Measurements from ENCODE around the gene SPATA1.
A peak's percentile ranks its signal among the peaks of the same experiment; 100 is the strongest.

The SPATA1 gene

DNA sequence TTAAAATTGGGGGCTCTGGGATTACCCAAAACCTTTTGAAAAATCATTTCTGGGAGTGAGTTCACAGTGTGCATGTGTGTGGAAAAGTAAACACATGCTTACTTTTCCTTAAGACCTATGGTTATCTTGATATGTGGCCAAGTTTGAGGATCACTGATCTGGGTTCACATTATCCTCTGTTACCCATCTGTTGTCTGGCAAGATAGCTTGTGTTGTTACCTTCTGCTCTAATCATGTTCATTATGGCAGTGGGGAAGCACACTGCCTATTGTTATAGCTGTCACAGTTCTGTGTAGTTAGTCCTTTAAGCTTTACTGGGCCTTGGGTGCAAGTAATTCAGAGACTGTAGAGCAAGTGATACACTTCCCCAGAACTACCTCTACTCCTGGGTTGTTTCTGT lies 63.0 kb downstream of the SPATA1 start:
- Histone ChIP-seq H4K20me1 (no peaks in the 10 kb centered on the region), H3K9ac (no peak overlapping the region), H3K4me1 (peaks cover 13% of the 10 kb centered on the region), H3K36me3 (peaks cover 29% of the 10 kb centered on the region), H3K4me2 (no peak overlapping the region), H3K27me3 (no peaks in the 10 kb centered on the region), H3K9me3 (no peaks in the 10 kb centered on the region), H3K27ac (no peak overlapping the region), H3K4me3 (no peak overlapping the region)
- TF ChIP-seq Cebpa-rat (IDR thresholded peaks at IDR 0.05) = no peak

GRCh38 chr1:84570436-84571149 lies 64.4 kb downstream of the SPATA1 start:
- Histone ChIP-seq H3K4me3 (no peak overlapping the region), H3K9me3 (no peaks in the 10 kb centered on the region), H3K27ac (no peak overlapping the region), H4K20me1 (no peaks in the 10 kb centered on the region), H3K4me1 (peaks cover 19% of the 10 kb centered on the region), H3K36me3 (peaks cover 20% of the 10 kb centered on the region), H3K27me3 (no peaks in the 10 kb centered on the region), H3K4me2 (no peak overlapping the region), H3K9ac (no peak overlapping the region)
- TF ChIP-seq Cebpa-rat (IDR thresholded peaks at IDR 0.05) = 0 out of 2 replicates have a peak, but pooled peaks have one; percentile 38

GRCh38 chr1:84571150-84571535 lies 65.0 kb downstream of the SPATA1 start:
- H3K9ac ChIP-seq = no peak overlapping the region
- H3K27me3 ChIP-seq = no peaks in the 10 kb centered on the region
- H4K20me1 ChIP-seq = no peaks in the 10 kb centered on the region
- H3K27ac ChIP-seq = no peak overlapping the region
- TF ChIP-seq Cebpa-rat (IDR thresholded peaks at IDR 0.05) = no peak
- peaks cover 19% of the 10 kb centered on the region for H3K4me1 ChIP-seq
- H3K36me3 ChIP-seq = peaks cover 20% of the 10 kb centered on the region
- no peaks in the 10 kb centered on the region for H3K9me3 ChIP-seq
- no peak overlapping the region for H3K4me3 ChIP-seq
- H3K4me2 ChIP-seq = no peak overlapping the region

DNA sequence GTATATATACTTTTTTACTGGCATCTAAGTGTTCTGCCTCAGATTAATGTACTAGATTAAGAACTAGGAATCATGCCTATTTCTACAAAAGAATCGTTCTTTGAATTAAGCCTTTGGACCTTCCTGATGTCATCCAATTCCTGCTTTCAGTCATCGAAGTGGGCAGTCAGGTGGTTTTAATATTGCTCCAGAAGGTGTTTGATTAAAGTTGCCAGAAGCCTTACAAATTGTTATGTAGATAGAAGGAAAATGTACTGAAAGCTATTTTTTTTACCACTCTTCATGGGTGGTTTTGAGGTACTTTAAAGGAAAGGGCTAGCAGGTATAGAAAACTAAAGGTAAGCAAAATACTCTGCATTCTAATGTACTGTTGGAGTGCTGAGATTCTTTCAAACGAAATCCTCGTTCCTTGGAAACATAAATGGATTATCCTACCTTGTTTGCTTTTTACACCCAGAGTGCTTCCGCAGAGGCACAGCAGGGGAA lies 67.3 kb downstream of the SPATA1 start:
- no peak for TF ChIP-seq Cebpa-rat (IDR thresholded peaks at IDR 0.05)

DNA sequence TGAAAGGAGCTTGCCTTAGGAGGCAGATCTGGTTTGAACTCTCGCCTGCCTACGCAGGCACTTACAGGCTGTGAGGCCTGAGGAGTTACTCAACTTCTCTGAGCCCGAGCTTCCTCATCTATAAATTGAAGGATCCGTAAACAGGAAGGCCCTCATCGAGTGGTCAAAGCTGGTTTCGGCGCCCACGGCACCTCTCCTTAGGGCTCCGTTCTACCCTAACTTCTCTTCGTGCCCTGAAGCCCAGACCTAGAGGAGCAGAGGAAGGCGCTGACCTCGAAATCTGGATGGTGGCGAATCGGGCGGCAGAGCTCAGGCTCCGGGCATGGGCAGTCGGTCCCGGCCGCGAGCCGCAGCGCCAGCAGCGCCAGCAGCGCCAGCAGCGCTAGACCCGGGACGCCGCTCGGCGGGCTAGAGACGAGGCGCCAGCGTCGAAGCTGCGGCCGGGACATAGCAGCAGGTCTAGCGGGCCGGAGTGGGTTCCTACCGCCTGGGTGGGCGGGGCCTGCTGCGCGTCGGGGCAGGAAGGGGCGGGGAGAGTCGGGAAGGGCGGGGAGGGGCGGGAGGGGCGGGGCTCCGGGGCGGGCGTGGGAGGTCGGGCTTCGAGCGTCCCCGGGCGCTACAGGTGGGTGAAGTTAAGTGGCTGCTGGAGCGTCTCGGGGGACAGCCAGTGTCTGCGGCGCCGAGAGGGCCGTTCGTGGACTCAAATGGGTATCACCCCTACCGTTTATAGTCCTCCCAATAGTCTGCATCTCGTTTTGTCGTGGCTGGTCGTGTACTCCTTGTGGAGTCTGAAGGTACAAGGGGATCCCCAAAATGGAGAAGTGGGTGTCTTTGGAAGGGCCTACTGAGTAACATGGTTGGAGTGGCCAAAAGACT lies 68.0 kb downstream of the SPATA1 start, which contains the start of gene CTBS:
Gene CTBS, minus strand, starts transcription at position 474 of the 876 bp plus-strand sequence. Its CDS starts 25 bp downstream, at position 449.
- Histone ChIP-seq H3K36me3 (peaks cover 12% of the 10 kb centered on the region), H3K4me2 (peak within 1 kb of the TSS; percentile 92), H3K27ac (peak within 1 kb of the TSS; percentile 95), H3K27me3 (no peaks in the 10 kb centered on the region), H3K4me1 (peaks cover 19% of the 10 kb centered on the region), H3K4me3 (peak within 1 kb of the TSS; percentile 80), H3K9me3 (no peaks in the 10 kb centered on the region), H3K9ac (peak within 1 kb of the TSS; percentile 95), H4K20me1 (no peaks in the 10 kb centered on the region)
- no peak for TF ChIP-seq Cebpa-rat (IDR thresholded peaks at IDR 0.05)

More for the DNA sequence above, 67.3 kb downstream of the SPATA1 start:
- Histone ChIP-seq H3K4me3 (peak overlapping the region; percentile 80), H3K4me1 (peaks cover 19% of the 10 kb centered on the region), H3K27me3 (no peaks in the 10 kb centered on the region), H3K36me3 (peaks cover 18% of the 10 kb centered on the region), H3K4me2 (peak overlapping the region; percentile 92), H3K27ac (peak overlapping the region; percentile 95), H3K9ac (peak overlapping the region; percentile 95), H4K20me1 (no peaks in the 10 kb centered on the region), H3K9me3 (no peaks in the 10 kb centered on the region)

GRCh38 chr1:84574936-84575335 lies 68.8 kb downstream of the SPATA1 start:
- H3K4me1 ChIP-seq = peaks cover 19% of the 10 kb centered on the region

DNA sequence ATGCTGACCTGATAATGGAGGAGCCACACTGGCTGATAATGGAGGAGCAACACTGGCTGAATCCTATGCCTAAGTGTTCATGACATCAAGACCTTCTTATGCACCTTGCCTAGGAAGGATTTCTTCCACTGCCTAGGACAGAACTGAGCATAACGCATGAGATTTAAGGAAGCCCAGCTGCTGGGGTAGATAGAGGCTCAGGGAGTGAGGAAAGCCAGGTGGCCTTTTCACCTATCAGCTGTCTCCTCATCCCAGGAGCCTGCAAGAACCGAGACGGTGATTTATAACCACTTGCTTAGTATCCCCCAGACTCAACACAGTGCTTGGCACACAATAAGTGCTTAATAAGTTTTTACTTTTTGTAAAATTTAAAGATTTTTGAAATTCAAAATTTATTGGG lies 75.5 kb downstream of the SPATA1 start:
- H3K27ac ChIP-seq = no peak overlapping the region

More at GRCh38 chr1:84574936-84575335, 68.8 kb downstream of the SPATA1 start:
- Histone ChIP-seq H3K4me3 (peak overlapping the region; percentile 80), H3K27me3 (no peaks in the 10 kb centered on the region), H3K9ac (no peak overlapping the region), H4K20me1 (no peaks in the 10 kb centered on the region), H3K36me3 (peaks cover 9% of the 10 kb centered on the region; the same call in 1 of the 2 replicates), H3K27ac (no peak overlapping the region), H3K9me3 (no peaks in the 10 kb centered on the region), H3K4me2 (peak overlapping the region; percentile 77)
- no peak for TF ChIP-seq Cebpa-rat (IDR thresholded peaks at IDR 0.05)

GRCh38 chr1:84582802-84583587 lies 76.8 kb downstream of the SPATA1 start:
- Histone ChIP-seq H3K4me1 (peaks cover 7% of the 10 kb centered on the region; the same call in 1 of the 2 replicates), H3K9ac (no peak overlapping the region), H3K36me3 (no peaks in the 10 kb centered on the region), H4K20me1 (no peaks in the 10 kb centered on the region), H3K27me3 (no peaks in the 10 kb centered on the region), H3K9me3 (peaks cover 14% of the 10 kb centered on the region), H3K4me2 (no peak overlapping the region), H3K4me3 (no peak overlapping the region), H3K27ac (no peak overlapping the region)
- TF ChIP-seq Cebpa-rat (IDR thresholded peaks at IDR 0.05) = no peak

More for the DNA sequence above, 75.5 kb downstream of the SPATA1 start:
- TF ChIP-seq Cebpa-rat (IDR thresholded peaks at IDR 0.05) = no peak
- Histone ChIP-seq H3K36me3 (no peaks in the 10 kb centered on the region), H4K20me1 (no peaks in the 10 kb centered on the region), H3K9me3 (peaks cover 14% of the 10 kb centered on the region), H3K4me3 (no peak overlapping the region), H3K9ac (no peak overlapping the region), H3K4me1 (peaks cover 7% of the 10 kb centered on the region; the same call in 1 of the 2 replicates), H3K27me3 (no peaks in the 10 kb centered on the region), H3K4me2 (no peak overlapping the region)

- Histone ChIP-seq H3K4me1 (peaks cover 7% of the 10 kb centered on the region; the same call in 1 of the 2 replicates), H3K36me3 (no peaks in the 10 kb centered on the region), H3K9me3 (peaks cover 14% of the 10 kb centered on the region), H3K9ac (no peak overlapping the region), H3K4me2 (no peak overlapping the region), H3K4me3 (no peak overlapping the region), H4K20me1 (no peaks in the 10 kb centered on the region), H3K27me3 (no peaks in the 10 kb centered on the region), H3K27ac (no peak overlapping the region)
- no peak for TF ChIP-seq Cebpa-rat (IDR thresholded peaks at IDR 0.05)
Measured at GRCh38 chr1:84583648-84584047, 77.5 kb downstream of the SPATA1 start.
